SK-N-SH (cell line): ENCODE measurements around the gene RBMS3. TPM values are rescaled to one million over a fixed set of nuclear protein-coding genes. Genes with fewer than 3 reads are reported as not detected.
A peak's percentile ranks its signal among the peaks of the same experiment; 100 is the strongest.

Source experiments
- CTCF ChIA-PET: fragments of 300-600, 350-600 bp; formaldehyde crosslinking; extraction: SDS; loops from one replicate; lab custom pipeline; 2021; lab: Yijun Ruan, JAX
- POLR2A ChIA-PET: fragments of 350-600 bp; sonication (Branson Sonifier 250); formaldehyde crosslinking; extraction: SDS; loops from one replicate; lab custom pipeline; 2020; ENCODE audit warnings: antibody characterized with exemption, inconsistent platforms; lab: Yijun Ruan, JAX
- DNase-seq: peaks from one replicate; pipeline ENCODE4 v3.0.0; 2012
- H2AFZ ChIP-seq: fragments of 200-600 bp; sonication (generic); 2 replicates; pipeline ENCODE4 v1.8.1; 2016; ENCODE audit warnings: antibody characterized with exemption, mild to moderate bottlenecking, low read depth
- H3F3A ChIP-seq: fragments of 200-600 bp; sonication (generic); replicated peaks from 2 replicates; pipeline ENCODE3; 2016; ENCODE audit warnings: antibody characterized with exemption, mild to moderate bottlenecking; ENCODE audit not compliant: insufficient read depth
- H3K27ac ChIP-seq, 2 experiments: fragments of 200-500 bp in 1 of 2; fragments of 200-600 bp in 1 of 2; sonication (Bioruptor generic) in 1 of 2; sonication (generic), shearing (Covaris generic) in 1 of 2; 2 replicates each; pipeline versions ENCODE4 v1.5.1 to v1.6.1; 2014 to 2016; ENCODE audit warnings: low read depth in 2 of 2, inconsistent platforms in 1 of 2, low read length in 1 of 2, mild to moderate bottlenecking in 1 of 2, mixed read lengths in 1 of 2
- H3K27me3 ChIP-seq: fragments of 200-600 bp; sonication (generic), shearing (Covaris generic); 2 replicates; pipeline ENCODE4 v1.6.1; 2016; ENCODE audit warnings: mixed run types; ENCODE audit not compliant: insufficient read depth
- H3K36me3 ChIP-seq, 2 experiments: fragments of 200-500 bp in 1 of 2; fragments of 200-600 bp in 1 of 2; sonication (Bioruptor generic) in 1 of 2; sonication (generic) in 1 of 2; replicated peaks in 1 of 2; 2 replicates each; pipeline versions ENCODE3 to v1.5.1; 2014 to 2016; ENCODE audit warnings: low read length in 1 of 2, mild to moderate bottlenecking in 1 of 2; ENCODE audit not compliant: insufficient read depth in 2 of 2, control insufficient read depth in 1 of 2
- H3K4me1 ChIP-seq, 2 experiments: fragments of 200-500 bp in 1 of 2; fragments of 200-600 bp in 1 of 2; sonication (Bioruptor generic) in 1 of 2; sonication (generic), shearing (Covaris generic) in 1 of 2; 2 replicates each; pipeline versions ENCODE4 v1.5.1 to v1.6.1; 2014 to 2016; ENCODE audit warnings: low read depth in 1 of 2, low read length in 1 of 2, mixed run types in 1 of 2; ENCODE audit not compliant: insufficient read depth in 2 of 2, control insufficient read depth in 1 of 2
- H3K4me2 ChIP-seq: fragments of 200-600 bp; sonication (generic), shearing (Covaris generic); 2 replicates; pipeline ENCODE4 v1.6.1; 2017; ENCODE audit warnings: mixed run types
- H3K4me3 ChIP-seq, 2 experiments: fragments of 200-500 bp in 1 of 2; fragments of 200-600 bp in 1 of 2; sonication (Bioruptor generic) in 1 of 2; sonication (generic), shearing (Covaris generic) in 1 of 2; 2 replicates each; pipeline versions ENCODE4 v1.5.1 to v1.8.1; 2014 to 2016; ENCODE audit warnings: low read depth in 2 of 2, inconsistent platforms in 1 of 2, low read length in 1 of 2, mild to moderate bottlenecking in 1 of 2, mixed read lengths in 1 of 2, moderate library complexity in 1 of 2
- H3K79me2 ChIP-seq: fragments of 200-600 bp; sonication (generic); 2 replicates; pipeline ENCODE4 v1.8.1; 2017; ENCODE audit warnings: mild to moderate bottlenecking; ENCODE audit not compliant: insufficient read depth
- H3K9ac ChIP-seq: fragments of 200-600 bp; sonication (generic); 2 replicates; pipeline ENCODE4 v1.6.1; 2017; ENCODE audit warnings: mixed run types
- H3K9me2 ChIP-seq: fragments of 200-600 bp; sonication (generic); 2 replicates; pipeline ENCODE4 v1.6.1; 2017; ENCODE audit warnings: mixed run types
- H3K9me3 ChIP-seq: fragments of 200-600 bp; sonication (generic); 2 replicates; pipeline ENCODE4 v1.6.1; 2017; ENCODE audit warnings: mixed run types, mild to moderate bottlenecking, moderate library complexity
- H4K20me1 ChIP-seq: fragments of 200-600 bp; sonication (generic); 2 replicates; pipeline ENCODE4 v1.6.1; 2017; ENCODE audit warnings: mild to moderate bottlenecking, mixed run types; ENCODE audit not compliant: insufficient read depth
- CHD2 ChIP-seq: fragments of 150-350 bp; IDR thresholded peaks from 2 replicates; pipeline ENCODE4 v1.6.1; 2018; ENCODE audit warnings: low read length; ENCODE audit not compliant: partially characterized antibody
- EP300 ChIP-seq, 2 experiments: IDR thresholded peaks; 2 replicates each; pipeline versions ENCODE4 v1.4.0 to v1.6.1; 2012; ENCODE audit warnings: borderline replicate concordance in 1 of 2, low read depth in 1 of 2, low read length in 1 of 2
- EZH2phosphoT487 ChIP-seq: fragments of 200-600 bp; sonication (generic); IDR thresholded peaks from 2 replicates; pipeline ENCODE4 v1.6.1; 2017; ENCODE audit warnings: low read depth, mixed run types, mild to moderate bottlenecking, antibody characterized with exemption, moderate library complexity, borderline replicate concordance
- GATA2 ChIP-seq: sonication (generic); formaldehyde crosslinking; IDR thresholded peaks from 2 replicates; pipeline ENCODE4 v1.5.0; 2020; ENCODE audit warnings: mild to moderate bottlenecking, missing genetic modification reagents
- MEF2A ChIP-seq: IDR thresholded peaks from 2 replicates; pipeline ENCODE4 v1.4.0; 2012; ENCODE audit warnings: low read depth, borderline replicate concordance
- MXI1 ChIP-seq: IDR thresholded peaks from 2 replicates; pipeline ENCODE4 v1.6.1; 2012; ENCODE audit warnings: mild to moderate bottlenecking, low read depth, low read length, improper control_type of control experiment
- NFIC ChIP-seq: IDR thresholded peaks from 2 replicates; pipeline ENCODE4 v1.4.0; 2012; ENCODE audit warnings: borderline replicate concordance
- RAD21 ChIP-seq: IDR thresholded peaks from 2 replicates; pipeline ENCODE4 v1.6.1; 2012; ENCODE audit warnings: mild to moderate bottlenecking, low read length
- RXRA ChIP-seq: IDR thresholded peaks from 2 replicates; pipeline ENCODE4 v1.4.0; 2012; ENCODE audit warnings: low read depth, mild to moderate bottlenecking, borderline replicate concordance
- YY1 ChIP-seq: IDR thresholded peaks from 2 replicates; pipeline ENCODE4 v1.4.0; 2012; ENCODE audit warnings: low read depth, mild to moderate bottlenecking
- ZBTB33 ChIP-seq: IDR thresholded peaks from 2 replicates; pipeline ENCODE4 v1.4.0; 2012; ENCODE audit warnings: low read depth, borderline replicate concordance
- WGBS: methylation state at CpG from one replicate; pipeline ENCODE4 v1.1.6; 2017; ENCODE audit warnings: low lambda C conversion rate; 5-methylcytosine and 5-hydroxymethylcytosine counted together
- polyA plus RNA-seq, 3 experiments: library from polyadenylated mRNA; depleted of rRNA; stranded (reverse); fragments of >200 nt; gene quantifications; 2 replicates each; pipeline ENCODE4 v1.2.3, GENCODE V29; 2012
- TF ChIP-seq, protein P1 (sequence below): fragments of 150-350 bp; IDR thresholded peaks from 2 replicates; pipeline ENCODE4 v1.6.1; 2017; ENCODE audit warnings: antibody characterized with exemption, low read length, low read depth, borderline replicate concordance
- TF ChIP-seq, protein P2 (sequence below): IDR thresholded peaks from 2 replicates; pipeline ENCODE4 v1.4.0; 2012; ENCODE audit warnings: low read depth

The RBMS3 gene
- polyA plus RNA-seq, 1 of the 3 experiments (the other 2 are of a cell fraction): 8.2 TPM

GRCh38 chr3:29465836-29466235, 185.0 kb downstream of the RBMS3 start:
- H3K4me3 ChIP-seq: 0 out of 4 replicates have a peak overlapping the region, but pooled peaks of 1 of the 2 experiments have one; percentile 12
- no peak overlapping the region for H3K9ac ChIP-seq
- H4K20me1 ChIP-seq: no peaks in the 10 kb centered on the region
- H3K4me2 ChIP-seq: peak overlapping the region; percentile 25
- H3K4me1 ChIP-seq: peaks cover 23 to 31% of the 10 kb centered on the region in 2 experiments; a peak in 3 of 4 replicates
- peaks cover 58% of the 10 kb centered on the region for H3K79me2 ChIP-seq
- peak overlapping the region; percentile 10 to 85; a peak in 3 of 4 replicates for H3K27ac ChIP-seq
- TF ChIP-seq NFIC: no peak
- TF ChIP-seq RAD21: 0 out of 2 replicates have a peak, but pooled peaks have one; percentile 5
- peak; percentile 51; the same call in 1 of the 2 replicates for TF ChIP-seq MXI1
- TF ChIP-seq GATA2 (CRISPR knock-in tag): peak; percentile 9; the same call in 1 of the 2 replicates
- TF ChIP-seq RXRA: no peak
- no peak for TF ChIP-seq MEF2A
- TF ChIP-seq YY1: no peak
- TF ChIP-seq EP300 (IDR thresholded peaks at IDR 0.05; ENCODE audit: borderline replicate concordance in 1 of 2, low read depth in 1 of 2, low read length in 1 of 2): peak in 1 of 2 experiments; percentile 46; a peak in 1 of 4 replicates
- no peak for TF ChIP-seq CHD2
- TF ChIP-seq ZBTB33: no peak
- WGBS: 13% methylated on average over 2 of the region's 2 CpGs
- POLR2A ChIA-PET: interaction anchor here (0.8 kb wide), 1 partner anchor 10 kb away, joined by 3 read pairs; no protein-coding TSS in a partner anchor
- no peak overlapping the region for H2AFZ ChIP-seq
- peaks cover 5% of the 10 kb centered on the region for H3F3A ChIP-seq
- H3K9me3 ChIP-seq: no peaks in the 10 kb centered on the region
- DNase-seq: peak; percentile 49
- H3K36me3 ChIP-seq: peaks cover 4 to 16% of the 10 kb centered on the region in 2 experiments
- CTCF ChIA-PET: interaction anchor here (1.0 to 1.9 kb wide), 3 partner anchors 9 to 37 kb away, joined by 3 to 5 read pairs (median 4); no protein-coding TSS in a partner anchor
- no peaks in the 10 kb centered on the region for H3K27me3 ChIP-seq
- no peaks in the 10 kb centered on the region for H3K9me2 ChIP-seq

- no peak for DNase-seq
- H3K9me3 ChIP-seq: no peaks in the 10 kb centered on the region
- H3F3A ChIP-seq: peaks cover 5% of the 10 kb centered on the region
- H3K4me2 ChIP-seq: no peak overlapping the region
- H3K27ac ChIP-seq: peak overlapping the region in 1 of 2 experiments; percentile 85; a peak in 3 of 4 replicates
- ChIA-PET CTCF (interaction anchor here (1.2 to 1.9 kb wide), 2 partner anchors 8 to 18 kb away, joined by 4 to 5 read pairs; no protein-coding TSS in a partner anchor), POLR2A (interaction anchor here (0.6 to 0.8 kb wide), 2 partner anchors 9 to 13 kb away, joined by 3 read pairs; no protein-coding TSS in a partner anchor)
- peaks cover 62% of the 10 kb centered on the region for H3K79me2 ChIP-seq
- TF ChIP-seq, protein P1, sequence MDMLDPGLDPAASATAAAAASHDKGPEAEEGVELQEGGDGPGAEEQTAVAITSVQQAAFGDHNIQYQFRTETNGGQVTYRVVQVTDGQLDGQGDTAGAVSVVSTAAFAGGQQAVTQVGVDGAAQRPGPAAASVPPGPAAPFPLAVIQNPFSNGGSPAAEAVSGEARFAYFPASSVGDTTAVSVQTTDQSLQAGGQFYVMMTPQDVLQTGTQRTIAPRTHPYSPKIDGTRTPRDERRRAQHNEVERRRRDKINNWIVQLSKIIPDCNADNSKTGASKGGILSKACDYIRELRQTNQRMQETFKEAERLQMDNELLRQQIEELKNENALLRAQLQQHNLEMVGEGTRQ: no peak
- TF ChIP-seq RXRA (no peak), EZH2phosphoT487 (no peak), EP300 (IDR thresholded peaks at IDR 0.05; ENCODE audit: borderline replicate concordance in 1 of 2, low read depth in 1 of 2, low read length in 1 of 2) (no peak)
- TF ChIP-seq, protein P2, sequence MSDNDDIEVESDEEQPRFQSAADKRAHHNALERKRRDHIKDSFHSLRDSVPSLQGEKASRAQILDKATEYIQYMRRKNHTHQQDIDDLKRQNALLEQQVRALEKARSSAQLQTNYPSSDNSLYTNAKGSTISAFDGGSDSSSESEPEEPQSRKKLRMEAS: no peak
- TF ChIP-seq, all 33 proteins: peak for 0
- Histone ChIP-seq H4K20me1 (no peaks in the 10 kb centered on the region), H3K4me1 (peaks cover 23 to 31% of the 10 kb centered on the region in 2 experiments; a peak in 3 of 4 replicates), H2AFZ (no peak overlapping the region), H3K9me2 (no peaks in the 10 kb centered on the region), H3K27me3 (no peaks in the 10 kb centered on the region), H3K4me3 (no peak overlapping the region), H3K36me3 (peaks cover 6 to 16% of the 10 kb centered on the region in 2 experiments), H3K9ac (no peak overlapping the region)
- 36% methylated on average over 2 of the region's 2 CpGs for WGBS
Observed at GRCh38 chr3:29466442-29466841, 185.6 kb downstream of the RBMS3 start.
